ENCODE results near the gene ZBTB42.

DNA sequence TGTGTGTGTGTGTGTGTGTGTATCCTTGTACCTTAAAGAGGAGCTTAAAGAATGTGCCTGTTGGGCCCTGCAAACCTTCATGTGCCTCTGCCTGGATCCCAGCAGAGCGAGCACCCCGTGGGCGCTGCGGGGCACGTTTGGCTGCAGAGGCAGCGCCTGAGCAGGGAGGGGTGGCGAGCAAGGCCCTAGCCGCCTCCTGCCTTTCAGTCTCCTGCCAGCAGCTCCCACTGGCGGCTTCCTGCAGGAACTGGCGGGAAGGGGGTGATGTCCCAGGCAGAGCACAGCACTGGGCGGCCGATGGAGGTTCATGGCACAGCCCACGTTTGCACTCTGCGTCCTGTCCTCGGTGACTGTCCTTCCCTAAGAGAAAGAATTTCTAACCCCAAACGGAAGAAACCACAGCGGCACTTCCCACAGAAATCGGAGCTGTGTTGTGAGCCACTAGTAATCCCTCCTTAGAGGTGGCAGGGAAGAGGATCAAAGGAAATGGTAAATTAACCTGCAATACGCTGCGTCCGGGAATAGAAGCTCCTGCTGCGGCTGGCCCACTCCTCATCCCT lies 19.8 kb downstream of the ZBTB42 start:
- TF ChIP-seq, protein P1, sequence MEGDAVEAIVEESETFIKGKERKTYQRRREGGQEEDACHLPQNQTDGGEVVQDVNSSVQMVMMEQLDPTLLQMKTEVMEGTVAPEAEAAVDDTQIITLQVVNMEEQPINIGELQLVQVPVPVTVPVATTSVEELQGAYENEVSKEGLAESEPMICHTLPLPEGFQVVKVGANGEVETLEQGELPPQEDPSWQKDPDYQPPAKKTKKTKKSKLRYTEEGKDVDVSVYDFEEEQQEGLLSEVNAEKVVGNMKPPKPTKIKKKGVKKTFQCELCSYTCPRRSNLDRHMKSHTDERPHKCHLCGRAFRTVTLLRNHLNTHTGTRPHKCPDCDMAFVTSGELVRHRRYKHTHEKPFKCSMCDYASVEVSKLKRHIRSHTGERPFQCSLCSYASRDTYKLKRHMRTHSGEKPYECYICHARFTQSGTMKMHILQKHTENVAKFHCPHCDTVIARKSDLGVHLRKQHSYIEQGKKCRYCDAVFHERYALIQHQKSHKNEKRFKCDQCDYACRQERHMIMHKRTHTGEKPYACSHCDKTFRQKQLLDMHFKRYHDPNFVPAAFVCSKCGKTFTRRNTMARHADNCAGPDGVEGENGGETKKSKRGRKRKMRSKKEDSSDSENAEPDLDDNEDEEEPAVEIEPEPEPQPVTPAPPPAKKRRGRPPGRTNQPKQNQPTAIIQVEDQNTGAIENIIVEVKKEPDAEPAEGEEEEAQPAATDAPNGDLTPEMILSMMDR (conservative IDR thresholded peaks at IDR 0.05), result no peak
- TF ChIP-seq EZH2 (IDR thresholded peaks at IDR 0.05; ENCODE audit: low read depth), result no peak

Data from PC-9 (cell line).